ENCODE data around the gene MKKS. TPM values are rescaled to one million over a fixed set of nuclear protein-coding genes. Genes with fewer than 3 reads are reported as not detected.
"Not testable (repeated sequence)": the region's sequence is repeated elsewhere in the genome, so short reads cannot be mapped to it uniquely, and the experiment has no call there.

MKKS gene
- total RNA-seq, 1 donor from 2014 or later = 33.2 TPM

DNA sequence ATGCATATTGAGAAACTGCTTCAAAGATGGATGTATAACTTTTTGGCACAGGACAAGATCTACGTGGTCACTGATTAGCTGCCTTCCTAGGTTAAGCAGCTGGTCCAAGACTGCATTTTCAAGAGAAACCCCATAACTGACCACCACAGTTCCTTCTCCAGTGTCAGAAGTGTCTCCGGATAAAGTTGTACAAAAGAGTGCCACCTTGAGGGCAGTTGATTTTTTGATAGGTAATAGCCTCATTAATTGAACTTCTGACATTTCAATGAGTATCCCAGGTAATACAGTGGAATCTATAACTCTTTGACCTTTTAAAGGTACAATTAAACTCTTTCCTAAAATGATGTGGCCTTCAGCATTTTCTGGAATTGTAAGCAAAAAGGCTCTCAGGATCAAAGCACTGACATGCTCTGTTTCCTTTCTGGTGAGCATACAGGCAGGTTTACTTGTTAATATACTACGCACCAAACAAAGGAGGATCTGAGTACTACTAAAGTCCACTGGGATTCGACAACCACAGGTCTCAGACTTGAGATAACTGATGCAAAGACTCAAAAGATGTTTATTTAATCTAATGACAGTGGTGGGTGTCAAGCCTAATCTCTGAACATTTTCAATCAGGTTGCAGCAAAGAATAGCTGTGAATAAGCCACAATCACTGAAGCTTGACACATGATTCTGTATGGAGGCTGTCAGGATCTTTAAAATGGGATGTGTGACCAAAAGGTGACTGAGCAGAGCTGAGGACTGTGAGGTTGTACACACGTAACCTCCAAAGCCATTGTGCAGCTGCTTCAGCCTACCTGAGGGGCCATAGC is 21.2 kb downstream of the MKKS start:
- no peak for DNase-seq (ENCODE audit: low spot score)

DNA sequence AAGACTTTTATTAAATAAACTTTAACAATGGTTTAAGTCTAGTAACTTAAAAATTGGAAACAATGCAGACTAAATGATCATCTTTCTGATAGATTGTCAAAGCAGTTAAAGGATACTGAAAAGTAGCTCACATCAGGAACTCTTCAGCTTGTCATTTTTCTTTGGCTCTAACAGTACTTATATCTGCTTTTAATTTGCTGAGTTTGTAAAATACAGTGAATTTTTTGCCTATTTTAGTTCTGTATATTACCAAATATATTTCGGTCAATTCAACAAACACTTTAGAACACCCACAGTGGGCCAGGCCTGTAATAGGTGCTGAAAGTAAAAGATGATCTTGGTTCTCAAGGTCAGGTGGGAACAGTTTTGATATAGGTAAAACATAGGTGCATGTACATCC is 22.3 kb downstream of the MKKS start:
- no peak for DNase-seq (ENCODE audit: low spot score)

DNA sequence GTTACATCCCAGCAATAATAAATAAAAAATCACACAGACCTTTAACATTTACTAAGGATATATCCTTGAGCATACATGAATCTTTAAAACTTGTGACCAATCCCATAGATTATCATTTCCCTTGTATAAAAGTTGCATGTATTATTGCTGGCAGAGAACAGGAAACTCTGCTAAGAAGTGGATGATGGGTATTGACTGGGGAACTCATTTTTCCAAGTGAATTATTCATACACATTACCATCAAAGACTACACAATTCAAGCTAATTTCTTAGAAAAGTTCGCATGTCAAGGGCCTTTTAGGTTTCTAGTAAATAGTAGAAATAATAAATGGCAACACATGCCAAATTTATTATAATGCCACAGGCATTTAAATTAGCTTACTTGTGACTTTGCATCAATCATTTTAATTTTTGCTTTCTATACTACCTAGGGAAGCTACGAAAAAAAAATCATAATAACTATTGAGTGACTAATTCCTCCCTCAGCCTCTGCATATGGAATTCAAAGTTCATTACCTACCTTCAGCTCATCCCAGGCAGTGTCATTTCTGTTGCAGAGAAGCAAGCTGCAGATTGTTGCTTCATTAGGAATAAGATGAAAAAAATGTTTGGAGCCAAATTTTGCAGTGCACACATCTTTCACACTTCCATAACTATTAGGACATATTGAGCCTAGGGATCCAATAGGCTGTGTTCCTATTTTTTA is 25.8 kb downstream of the MKKS start:
- DNase-seq (ENCODE audit: low spot score) = no peak

DNA sequence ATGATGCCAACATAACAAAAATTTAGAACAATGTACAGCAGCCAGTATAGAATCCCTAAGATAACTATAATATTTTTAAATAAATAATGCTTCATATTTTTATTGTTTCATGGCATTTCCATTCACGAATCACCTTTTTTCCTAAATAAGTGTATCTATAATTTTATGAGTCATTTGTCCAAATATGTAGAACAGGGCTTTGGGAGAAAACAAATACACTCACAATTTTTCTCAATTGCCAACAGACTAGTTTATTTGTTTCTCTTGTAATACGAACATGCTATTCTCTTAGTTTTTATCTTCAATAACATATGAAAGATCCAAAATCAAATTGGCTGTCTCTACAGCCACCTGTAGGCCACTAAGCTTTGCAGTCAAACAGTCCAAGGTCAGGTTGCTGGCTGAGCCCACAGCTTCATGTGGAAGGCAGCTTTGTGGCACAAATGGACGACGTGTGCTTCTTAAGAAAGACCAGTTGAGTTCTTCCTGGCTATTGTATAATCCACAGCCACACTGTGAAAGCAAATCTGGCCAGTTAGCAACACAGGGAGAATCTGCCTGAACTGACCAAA is 29.0 kb downstream of the MKKS start:
- no peak for DNase-seq (ENCODE audit: low spot score)

DNA sequence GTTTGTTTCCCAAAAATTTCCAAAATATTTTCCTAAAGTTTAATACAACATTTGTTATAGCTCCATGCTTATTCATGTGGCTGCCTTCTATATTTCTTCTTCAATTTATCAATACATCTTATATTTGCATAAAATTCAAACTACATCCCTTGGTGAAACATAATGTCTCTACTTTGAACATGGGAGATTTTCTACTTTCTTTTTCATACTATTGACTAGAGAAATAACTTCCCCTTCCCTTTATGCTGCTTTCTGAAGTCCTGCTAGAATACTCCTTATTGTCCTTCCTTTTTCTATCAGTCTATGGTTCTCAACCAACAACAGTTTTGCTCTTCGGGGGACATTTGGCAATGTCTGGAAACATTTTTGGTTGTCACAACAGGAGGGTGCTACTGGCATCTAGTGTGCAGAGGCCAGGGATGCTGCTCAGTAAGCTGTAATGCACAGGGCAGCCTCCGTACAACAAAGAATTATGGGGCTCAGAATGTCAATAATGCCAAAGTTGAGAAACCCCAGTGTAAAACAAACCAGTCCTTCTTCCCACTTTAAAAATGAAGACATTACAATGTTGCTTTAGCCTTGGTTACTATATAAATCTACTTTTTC is 29.9 kb downstream of the MKKS start:
- DNase-seq (ENCODE audit: low spot score) = no peak

DNA sequence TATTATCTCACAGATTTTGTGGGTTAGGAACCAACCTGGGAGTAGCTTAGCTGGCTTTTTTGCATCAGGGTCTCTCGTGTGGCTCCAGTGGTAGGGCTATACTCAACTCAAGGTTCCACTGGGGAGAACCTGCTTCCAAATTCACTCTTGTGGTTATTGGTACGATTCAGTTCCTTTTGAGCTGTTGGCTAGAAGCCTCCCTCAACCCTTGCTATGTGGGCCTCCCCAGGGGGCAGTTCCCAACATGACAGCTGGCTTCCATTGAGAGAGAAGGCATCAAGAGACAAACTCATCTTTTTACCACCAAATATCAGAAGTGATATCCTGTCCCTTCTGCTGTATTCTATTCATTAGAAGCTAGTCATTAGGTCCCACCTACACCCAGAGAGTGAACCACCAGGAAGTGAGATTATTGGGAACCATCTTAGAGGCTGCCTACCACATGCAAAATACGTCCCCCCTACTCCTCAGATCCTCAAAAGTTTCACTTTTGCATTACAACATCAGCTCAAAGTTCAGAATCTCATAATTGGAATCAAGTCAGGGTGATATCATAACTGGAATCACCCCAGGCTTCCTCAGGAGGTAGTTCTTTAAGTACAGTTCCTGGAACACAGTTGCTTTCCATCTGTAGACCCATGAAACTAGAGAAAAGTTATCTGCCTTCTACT is 30.9 kb downstream of the MKKS start:
- DNase-seq (ENCODE audit: low spot score) = no peak

DNA sequence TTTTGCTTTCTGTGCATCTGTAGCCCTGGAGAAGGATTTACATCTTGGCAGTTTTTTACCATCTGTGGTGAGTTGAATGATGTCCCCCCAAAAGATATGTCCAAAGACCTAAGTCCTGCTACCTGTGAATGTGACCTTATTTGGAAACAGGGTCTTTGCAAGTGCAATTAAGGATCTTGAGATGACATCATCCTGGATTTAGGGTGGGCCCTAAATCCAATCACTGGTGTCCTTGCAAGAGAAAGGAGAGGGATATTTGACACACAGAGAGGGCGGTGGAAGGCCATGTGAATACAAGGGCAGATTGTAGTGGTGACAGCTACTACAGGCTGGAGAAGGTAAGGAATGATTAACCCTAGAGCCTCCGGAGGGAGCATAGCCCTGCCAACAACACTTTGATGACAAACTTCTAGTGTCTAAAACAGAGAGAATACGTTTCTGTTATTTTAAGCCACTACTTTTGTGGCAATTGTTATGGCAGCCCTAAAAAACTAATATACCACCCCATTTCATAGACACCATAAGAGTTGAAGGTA is 35.1 kb downstream of the MKKS start:
- DNase-seq (ENCODE audit: low spot score) = no peak

DNA sequence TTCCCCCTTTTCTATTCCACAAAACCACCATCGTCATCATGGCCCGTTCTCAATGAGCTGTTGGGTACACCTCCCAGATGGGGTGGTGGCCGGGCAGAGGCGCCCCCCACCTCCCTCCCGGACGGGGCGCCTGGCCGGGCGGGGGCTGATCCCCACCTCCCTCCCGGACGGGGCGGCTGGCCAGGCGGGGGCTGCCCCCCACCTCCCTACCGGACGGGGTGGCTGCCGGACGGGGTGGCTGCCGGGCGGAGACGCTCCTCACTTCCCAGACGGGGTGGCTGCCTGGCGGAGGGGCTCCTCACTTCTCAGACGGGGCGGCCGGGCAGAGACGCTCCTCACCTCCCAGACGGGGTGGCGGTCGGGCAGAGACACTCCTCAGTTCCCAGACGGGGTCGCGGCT is 39.3 kb downstream of the MKKS start:
- not testable (repeated sequence) for DNase-seq (ENCODE audit: low spot score)

DNA sequence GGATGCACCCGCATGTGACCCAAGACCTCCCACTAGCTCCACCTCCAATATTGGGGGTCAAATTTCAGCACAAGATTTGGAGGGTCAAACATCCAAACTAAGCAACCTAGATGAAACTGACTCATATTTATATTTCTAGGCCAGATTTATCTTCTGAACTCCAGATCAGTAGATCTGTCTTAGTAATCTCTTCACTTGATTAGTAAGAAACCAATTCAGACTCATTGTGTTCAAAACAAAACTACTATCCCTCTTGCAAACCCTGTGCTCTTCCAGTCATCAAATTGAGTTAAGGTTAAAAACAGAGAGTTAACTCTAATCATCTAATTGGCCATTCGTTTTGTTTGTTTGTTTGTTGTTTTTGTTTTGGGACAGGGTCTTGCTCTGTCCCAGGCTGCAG is 43.3 kb downstream of the MKKS start:
- DNase-seq (ENCODE audit: low spot score) = no peak

DNA sequence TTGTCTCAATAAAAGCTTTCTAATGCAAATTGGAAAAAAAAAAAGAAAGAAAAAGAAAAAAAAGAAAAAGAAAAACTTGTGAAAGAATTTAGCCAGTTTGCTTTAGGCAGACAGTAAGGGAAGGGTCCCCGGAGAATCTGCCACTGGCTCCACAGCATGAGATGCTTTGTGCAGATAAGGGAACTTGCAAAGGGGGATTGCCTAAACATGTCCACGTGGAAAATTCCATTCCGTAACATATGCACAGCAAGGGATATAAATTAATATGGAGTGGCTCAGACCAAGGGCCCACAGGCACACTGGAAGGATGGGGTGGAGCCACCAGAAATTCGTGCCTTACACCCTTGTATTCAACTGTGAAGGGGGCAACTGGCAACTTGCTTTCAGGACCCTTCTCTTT is 45.4 kb downstream of the MKKS start:
- DNase-seq (ENCODE audit: low spot score) = no peak

DNA sequence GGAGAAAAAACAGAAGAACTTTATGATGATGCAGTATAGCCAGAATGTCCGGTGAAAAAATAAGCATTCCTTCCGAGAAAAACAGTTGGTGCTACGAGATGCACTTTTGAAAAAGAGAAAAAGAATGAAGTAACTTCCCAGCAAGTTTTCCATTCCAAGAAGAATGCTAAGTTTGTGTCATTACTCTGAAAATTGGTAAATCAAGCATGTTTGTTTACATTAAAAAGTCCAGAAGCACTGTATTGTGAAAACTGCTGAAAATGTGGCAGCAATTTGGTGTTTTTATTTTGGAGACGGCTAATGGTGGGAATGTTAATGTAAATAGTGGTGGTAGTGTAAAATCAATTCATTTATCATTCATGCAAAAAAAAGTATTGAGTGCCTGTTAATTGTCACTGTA is 46.3 kb downstream of the MKKS start:
- no peak for DNase-seq (ENCODE audit: low spot score)

DNA sequence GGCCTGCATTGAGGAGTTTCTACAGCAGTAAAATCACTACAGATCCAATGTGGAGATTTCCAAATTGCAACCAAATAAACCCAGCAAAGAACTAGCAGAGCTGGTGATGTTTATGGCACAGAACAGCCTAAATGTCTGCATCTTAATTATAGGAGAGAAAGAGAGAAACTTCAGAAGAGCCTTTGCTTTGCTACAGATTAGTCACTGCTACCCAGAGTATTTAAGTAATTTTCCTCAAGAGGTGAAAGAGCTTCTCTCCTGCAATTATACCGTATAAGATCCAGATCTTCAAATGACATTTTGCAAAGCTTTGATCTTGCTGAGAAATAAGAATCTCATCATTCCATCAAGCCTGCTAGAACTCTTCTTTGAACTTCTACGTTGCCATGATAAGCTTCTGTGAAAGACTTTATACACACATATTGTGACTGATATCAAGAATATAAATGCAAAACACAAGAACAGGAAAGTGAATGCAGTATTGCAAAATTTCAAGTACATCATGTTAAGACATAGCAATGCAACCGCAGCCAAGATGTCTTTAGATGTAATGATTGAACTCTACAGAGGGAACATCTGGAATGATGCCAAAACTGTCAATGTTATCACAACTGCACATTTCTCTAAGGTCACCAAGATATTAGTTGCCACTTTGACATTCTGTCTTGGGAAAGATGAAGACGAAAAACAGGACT is 48.0 kb downstream of the MKKS start:
- DNase-seq (ENCODE audit: low spot score) = no peak

DNA sequence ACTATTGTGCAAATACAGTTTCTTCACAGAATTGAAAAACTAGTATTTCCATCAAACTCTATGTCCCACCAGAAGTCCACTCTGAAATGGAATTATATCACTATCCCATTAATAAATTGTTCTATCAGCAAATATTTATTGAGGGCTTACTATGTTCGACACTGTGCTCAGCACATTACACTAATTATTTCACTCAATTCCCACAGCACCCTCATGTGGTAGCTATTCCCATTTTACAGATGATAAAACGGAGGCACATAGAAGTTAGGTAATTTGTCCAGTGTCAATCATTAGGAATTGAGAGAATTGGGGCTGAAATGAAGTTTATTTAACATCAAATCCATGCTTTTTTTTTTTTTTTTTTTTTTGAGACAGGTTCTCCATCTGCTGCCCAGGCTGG is 52.5 kb downstream of the MKKS start:
- no peak for DNase-seq (ENCODE audit: low spot score)

DNA sequence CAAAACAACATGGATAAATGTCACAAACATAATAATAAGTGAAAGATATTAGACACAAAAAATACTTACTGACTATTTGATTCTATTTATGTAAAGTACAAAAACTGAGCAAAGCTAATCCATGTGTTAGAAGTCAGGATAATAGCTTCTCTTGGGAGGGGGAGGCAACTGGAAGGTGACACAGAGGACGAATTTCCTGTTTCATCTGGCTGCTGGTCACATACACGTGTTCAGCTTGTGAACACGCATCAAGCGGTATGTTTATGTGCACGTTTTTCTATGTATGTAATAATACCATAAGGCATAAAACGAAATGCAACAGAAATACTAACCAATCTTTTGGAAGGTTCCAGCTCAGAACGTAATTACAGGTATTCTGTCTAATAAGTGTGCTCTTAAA is 54.3 kb downstream of the MKKS start:
- no peak for DNase-seq (ENCODE audit: low spot score)

DNA sequence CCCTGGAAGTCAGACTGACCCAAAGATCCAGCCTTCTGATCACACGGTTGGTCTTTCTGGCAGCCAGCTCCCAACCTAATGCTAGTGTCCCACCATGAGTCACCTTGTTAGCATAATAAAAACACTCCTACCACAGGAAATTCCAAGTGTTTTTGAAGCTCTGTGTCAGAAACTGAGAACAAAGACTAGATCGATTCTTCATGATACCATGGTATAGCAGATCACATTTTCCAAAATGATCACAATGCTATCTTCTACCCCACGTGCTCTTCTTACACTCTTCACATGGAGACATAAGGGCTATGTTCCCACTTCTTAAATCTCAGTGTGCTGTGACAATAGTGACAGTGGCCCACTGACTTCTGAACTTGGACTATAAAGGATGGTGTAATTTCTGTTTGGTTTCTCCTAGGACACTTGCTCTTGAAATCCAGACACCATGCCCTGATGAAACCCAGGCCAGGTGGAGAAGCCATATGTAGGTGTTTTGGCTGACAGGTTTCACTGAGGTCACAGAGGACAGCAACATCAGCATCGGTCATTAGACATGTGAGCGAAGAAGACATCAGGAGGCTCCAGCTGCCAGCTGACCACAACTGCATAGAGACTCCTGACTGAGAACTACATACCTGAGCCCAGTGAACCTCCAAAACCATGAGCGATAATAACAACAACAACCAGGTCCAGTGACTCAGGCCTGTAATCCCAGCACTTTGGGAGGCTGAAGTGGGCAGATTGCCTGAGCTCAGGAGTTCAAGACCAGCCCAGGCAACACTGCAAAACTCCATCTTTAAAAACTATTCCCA is 57.5 kb downstream of the MKKS start:
- no peak for DNase-seq (ENCODE audit: low spot score)

DNA sequence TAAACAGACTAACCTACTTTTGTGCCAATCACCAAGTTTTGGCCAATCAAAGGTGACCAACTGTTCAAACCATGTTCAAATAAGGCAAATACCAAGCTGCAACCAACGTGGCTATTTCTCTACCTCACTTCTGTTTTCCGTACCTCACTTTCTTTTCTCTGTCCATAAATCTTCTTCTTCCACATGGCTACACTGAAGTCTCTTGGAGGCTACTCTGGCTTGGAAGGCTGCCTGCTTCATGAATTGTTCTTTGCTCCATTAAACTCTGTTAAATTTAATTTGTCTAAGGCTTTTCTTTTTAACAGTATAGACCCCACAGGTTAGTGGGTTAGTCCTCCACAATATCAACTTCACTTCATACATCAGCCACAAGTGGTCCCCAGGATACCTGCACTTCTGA is 58.8 kb downstream of the MKKS start:
- no peak for DNase-seq (ENCODE audit: low spot score)

DNA sequence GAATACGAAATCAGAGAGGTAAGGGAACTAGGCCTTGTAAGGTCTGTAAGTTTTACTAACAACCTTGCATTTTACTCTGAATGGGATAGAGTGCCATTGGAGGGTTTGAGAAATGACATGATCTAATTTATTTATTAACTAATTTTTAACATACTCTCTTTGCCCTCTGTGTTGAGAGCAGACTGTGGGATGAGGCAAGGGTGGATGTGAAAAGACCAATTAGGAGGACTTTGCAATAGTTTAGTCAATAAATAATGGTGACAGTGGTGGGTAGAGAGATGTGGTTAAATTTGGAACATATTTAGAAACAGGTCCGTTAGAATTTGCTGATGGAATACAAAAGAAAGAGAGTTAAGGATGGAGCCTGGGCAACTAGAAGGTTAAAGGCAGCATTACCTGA is 60.0 kb downstream of the MKKS start:
- DNase-seq (ENCODE audit: low spot score) = no peak

DNA sequence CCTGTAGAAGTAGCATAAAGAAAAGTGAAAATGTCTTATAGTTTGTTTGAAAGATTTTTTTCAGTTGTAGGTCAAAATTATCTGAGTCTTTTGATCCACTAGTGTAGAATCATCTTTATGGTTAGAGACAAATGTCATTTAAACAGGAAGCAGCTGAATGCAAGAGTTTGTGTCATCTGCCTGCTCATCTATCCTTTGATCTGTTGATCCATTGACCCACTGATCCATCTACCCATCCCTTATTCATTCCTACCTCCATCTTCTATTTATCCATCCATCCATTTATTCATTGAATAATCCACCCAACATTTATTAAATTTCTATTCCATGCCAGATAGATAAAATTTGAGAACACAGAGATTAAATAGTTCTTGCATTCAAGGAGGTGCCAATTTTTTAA is 62.6 kb downstream of the MKKS start:
- no peak for DNase-seq (ENCODE audit: low spot score)

DNA sequence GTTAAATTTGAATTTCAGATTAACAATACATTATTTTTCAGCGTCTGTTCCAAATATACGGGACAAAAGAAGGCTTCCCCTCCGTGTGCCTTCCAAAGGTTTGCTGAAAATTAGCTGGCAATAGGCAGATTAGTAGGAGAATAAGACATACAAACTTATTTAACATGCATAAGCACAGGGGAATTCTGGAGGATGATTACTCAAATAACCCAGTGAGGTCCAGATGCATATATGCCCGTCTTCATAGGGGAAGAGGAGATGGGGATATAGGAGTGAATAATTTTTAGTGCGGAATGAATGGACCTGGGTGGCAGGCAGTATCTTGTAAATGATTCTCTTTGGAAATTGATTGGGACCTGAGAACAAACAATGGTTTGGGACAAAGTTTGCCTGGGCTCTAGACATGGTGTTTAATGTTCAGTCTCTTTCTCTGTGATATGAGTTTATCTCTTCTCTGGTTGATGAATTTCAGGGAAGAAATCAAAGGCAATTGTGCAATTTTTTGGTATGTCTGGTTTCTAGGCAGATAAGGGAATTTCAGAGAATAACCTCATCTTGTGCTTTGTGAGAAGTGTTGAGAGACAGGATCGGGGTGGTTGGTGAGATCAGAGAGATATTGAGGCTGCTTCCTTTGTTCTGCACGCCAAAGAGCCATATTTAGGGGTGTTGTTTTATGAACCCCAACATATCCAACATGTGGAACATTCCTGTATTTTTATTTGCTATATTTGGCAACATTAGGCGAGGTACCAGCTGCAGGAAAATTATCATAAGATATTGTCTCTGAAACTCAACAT is 63.7 kb downstream of the MKKS start:
- peak; percentile 36 for DNase-seq (ENCODE audit: low spot score)

DNA sequence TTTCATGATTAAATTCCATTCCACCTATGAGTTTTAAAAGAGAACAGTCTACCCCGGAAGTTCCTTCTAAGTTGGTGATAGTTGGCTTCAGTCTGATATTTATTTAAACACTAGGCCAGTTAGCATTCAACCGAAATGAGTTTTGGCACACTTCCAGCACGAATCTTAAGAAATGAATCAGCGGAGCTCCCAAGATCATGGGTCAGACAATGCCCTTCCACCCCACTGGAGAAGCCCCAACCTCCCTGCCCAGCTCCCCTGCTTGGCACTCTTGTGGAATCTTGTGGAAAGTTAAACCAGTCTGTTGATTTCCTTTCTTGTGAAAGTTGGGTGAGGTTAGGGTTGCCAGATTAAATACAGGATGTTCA is 64.3 kb downstream of the MKKS start:
- peak; percentile 89 for DNase-seq (ENCODE audit: low spot score)
